Hepatocyte (in vitro differentiated cells): ENCODE results near the gene HSD17B14. TPM values are rescaled to one million over a fixed set of nuclear protein-coding genes. Genes with fewer than 3 reads are reported as not detected.
"Not testable (repeated sequence)": the region's sequence is repeated elsewhere in the genome, so short reads cannot be mapped to it uniquely, and the experiment has no call there.

Source experiments
- DNase-seq: peaks from one replicate; pipeline ENCODE4 v3.0.0-alpha.2; 2016; ENCODE audit warnings: low spot score
- H2AFZ ChIP-seq: fragments of 200-600 bp; sonication (generic); 2 replicates; pipeline ENCODE4 v1.6.0; 2016; ENCODE audit warnings: antibody characterized with exemption, mild to moderate bottlenecking
- H3K27ac ChIP-seq: fragments of 200-600 bp; sonication (generic); 2 replicates; pipeline ENCODE4 v1.5.1; 2016; ENCODE audit warnings: mild to moderate bottlenecking
- H3K27me3 ChIP-seq: fragments of 200-600 bp; sonication (generic); 2 replicates; pipeline ENCODE4 v1.6.1; 2016
- H3K36me3 ChIP-seq: fragments of 200-600 bp; sonication (generic); replicated peaks from 2 replicates; pipeline ENCODE4 v1.5.1; 2016; ENCODE audit warnings: low read depth; ENCODE audit not compliant: insufficient read depth
- H3K4me1 ChIP-seq: fragments of 200-600 bp; sonication (generic); 2 replicates; pipeline ENCODE4 v1.5.1; 2016; ENCODE audit warnings: mild to moderate bottlenecking, moderate library complexity; ENCODE audit not compliant: insufficient read depth
- H3K4me2 ChIP-seq: fragments of 200-600 bp; sonication (generic); 2 replicates; pipeline ENCODE4 v1.6.0; 2016
- H3K4me3 ChIP-seq: fragments of 200-600 bp; sonication (generic); 2 replicates; pipeline ENCODE4 v1.5.1; 2016; ENCODE audit warnings: mild to moderate bottlenecking
- H3K79me2 ChIP-seq: fragments of 200-600 bp; sonication (generic); 2 replicates; pipeline ENCODE4 v1.6.0; 2017; ENCODE audit warnings: mild to moderate bottlenecking
- H3K9me2 ChIP-seq: fragments of 200-600 bp; sonication (generic); replicated peaks from 2 replicates; pipeline ENCODE4 v1.6.0; 2017; ENCODE audit warnings: mild to moderate bottlenecking; ENCODE audit not compliant: insufficient read depth
- H3K9me3 ChIP-seq: fragments of 200-600 bp; sonication (generic); 2 replicates; pipeline ENCODE4 v1.5.1; 2016; ENCODE audit warnings: low read depth, mild to moderate bottlenecking
- H4K20me1 ChIP-seq: fragments of 200-600 bp; sonication (generic); 2 replicates; pipeline ENCODE4 v1.6.0; 2016; ENCODE audit warnings: mild to moderate bottlenecking; ENCODE audit not compliant: insufficient read depth, poor library complexity, severe bottlenecking
- EZH2 ChIP-seq: fragments of 200-600 bp; sonication (generic); IDR thresholded peaks from 2 replicates; pipeline ENCODE4 v1.6.1; 2016; ENCODE audit warnings: antibody characterized with exemption, mild to moderate bottlenecking, borderline replicate concordance
- EZH2phosphoT487 ChIP-seq: fragments of 200-600 bp; sonication (generic); IDR thresholded peaks from one replicate; pipeline ENCODE4 v1.6.1; 2018; ENCODE audit warnings: antibody characterized with exemption, mild to moderate bottlenecking, low read depth, moderate library complexity; ENCODE audit not compliant: unreplicated experiment, severe bottlenecking
- WGBS: methylation state at CpG from one replicate; pipeline ENCODE4 v1.1.6; 2016; ENCODE audit warnings: low lambda C conversion rate; ENCODE audit errors: missing lambda C conversion rate; 5-methylcytosine and 5-hydroxymethylcytosine counted together
- polyA plus RNA-seq: library from polyadenylated mRNA; unstranded; fragments of >200 nt; fragmentation: Nextera tagmentation; extraction: Ambion mirVana; gene quantifications from 2 replicates; pipeline ENCODE4 v1.2.1, GENCODE V29; 2016
- total RNA-seq: library from RNA; depleted of rRNA; stranded (reverse); fragments of >200 nt; gene quantifications from 2 replicates; pipeline ENCODE4 v1.2.3, GENCODE V29; 2014
- TF ChIP-seq, protein P1 (sequence below): fragments of 200-600 bp; sonication (generic); IDR thresholded peaks from 2 replicates; pipeline ENCODE4 v1.5.1; 2016; ENCODE audit warnings: antibody characterized with exemption, mild to moderate bottlenecking; ENCODE audit not compliant: poor library complexity

The HSD17B14 gene
- total and polyA plus RNA-seq, 2 experiments from 2014 or later = 64.1 to 91.9 TPM

- Histone ChIP-seq H3K9me3 (no peaks in the 10 kb centered on the region), H3K4me3 (no peak overlapping the region), H3K4me2 (no peak overlapping the region), H3K27ac (no peak overlapping the region), H3K9me2 (no peaks in the 10 kb centered on the region), H3K79me2 (no peaks in the 10 kb centered on the region), H3K27me3 (no peaks in the 10 kb centered on the region), H4K20me1 (no peaks in the 10 kb centered on the region), H3K36me3 (no peaks in the 10 kb centered on the region), H3K4me1 (no peaks in the 10 kb centered on the region), H2AFZ (no peak overlapping the region)
- no peak for TF ChIP-seq EZH2phosphoT487
- TF ChIP-seq EZH2 = no peak
- TF ChIP-seq, protein P1, sequence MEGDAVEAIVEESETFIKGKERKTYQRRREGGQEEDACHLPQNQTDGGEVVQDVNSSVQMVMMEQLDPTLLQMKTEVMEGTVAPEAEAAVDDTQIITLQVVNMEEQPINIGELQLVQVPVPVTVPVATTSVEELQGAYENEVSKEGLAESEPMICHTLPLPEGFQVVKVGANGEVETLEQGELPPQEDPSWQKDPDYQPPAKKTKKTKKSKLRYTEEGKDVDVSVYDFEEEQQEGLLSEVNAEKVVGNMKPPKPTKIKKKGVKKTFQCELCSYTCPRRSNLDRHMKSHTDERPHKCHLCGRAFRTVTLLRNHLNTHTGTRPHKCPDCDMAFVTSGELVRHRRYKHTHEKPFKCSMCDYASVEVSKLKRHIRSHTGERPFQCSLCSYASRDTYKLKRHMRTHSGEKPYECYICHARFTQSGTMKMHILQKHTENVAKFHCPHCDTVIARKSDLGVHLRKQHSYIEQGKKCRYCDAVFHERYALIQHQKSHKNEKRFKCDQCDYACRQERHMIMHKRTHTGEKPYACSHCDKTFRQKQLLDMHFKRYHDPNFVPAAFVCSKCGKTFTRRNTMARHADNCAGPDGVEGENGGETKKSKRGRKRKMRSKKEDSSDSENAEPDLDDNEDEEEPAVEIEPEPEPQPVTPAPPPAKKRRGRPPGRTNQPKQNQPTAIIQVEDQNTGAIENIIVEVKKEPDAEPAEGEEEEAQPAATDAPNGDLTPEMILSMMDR = no peak
- WGBS = 85% methylated on average over 6 of the region's 6 CpGs
- no peak for DNase-seq
These were observed 20.6 kb upstream of the HSD17B14 start for GRCh38 chr19:48856921-48857320.

GRCh38 chr19:48854103-48854502 is 17.8 kb upstream of the HSD17B14 start:
- H3K9me3 ChIP-seq = no peaks in the 10 kb centered on the region
- no peaks in the 10 kb centered on the region for H3K36me3 ChIP-seq
- H3K4me3 ChIP-seq = no peak overlapping the region
- DNase-seq = no peak
- TF ChIP-seq, protein P1 = no peak
- TF ChIP-seq EZH2phosphoT487 (no peak), EZH2 (no peak)
- no peaks in the 10 kb centered on the region for H3K4me1 ChIP-seq
- no peak overlapping the region for H2AFZ ChIP-seq
- H3K79me2 ChIP-seq = no peaks in the 10 kb centered on the region
- no peak overlapping the region for H3K27ac ChIP-seq
- 90% methylated on average over 7 of the region's 7 CpGs for WGBS
- no peak overlapping the region for H3K4me2 ChIP-seq
- no peaks in the 10 kb centered on the region for H3K27me3 ChIP-seq
- H3K9me2 ChIP-seq = no peaks in the 10 kb centered on the region
- H4K20me1 ChIP-seq = no peaks in the 10 kb centered on the region

DNA sequence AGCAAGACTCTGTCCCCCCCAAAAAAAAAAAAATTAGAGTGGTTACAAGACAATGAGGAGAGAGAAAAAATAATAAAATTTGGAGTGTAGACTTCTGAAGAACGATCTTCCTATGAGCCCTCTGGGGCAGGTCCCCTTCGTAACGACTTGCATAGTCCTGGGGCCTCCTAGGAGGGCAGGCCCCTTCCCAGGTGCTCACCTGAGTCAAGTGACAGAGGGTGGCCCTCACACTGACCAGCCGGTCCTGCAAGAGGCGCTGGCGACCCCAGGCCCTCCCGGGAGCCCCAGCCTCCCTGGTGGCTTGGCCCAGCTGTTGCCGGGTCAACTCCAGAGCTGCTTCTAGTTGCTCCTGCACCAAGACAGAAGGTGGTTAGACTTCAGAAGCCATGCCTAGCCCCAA is 17.2 kb upstream of the HSD17B14 start:
- WGBS = 95% methylated on average over 8 of the region's 8 CpGs

DNA sequence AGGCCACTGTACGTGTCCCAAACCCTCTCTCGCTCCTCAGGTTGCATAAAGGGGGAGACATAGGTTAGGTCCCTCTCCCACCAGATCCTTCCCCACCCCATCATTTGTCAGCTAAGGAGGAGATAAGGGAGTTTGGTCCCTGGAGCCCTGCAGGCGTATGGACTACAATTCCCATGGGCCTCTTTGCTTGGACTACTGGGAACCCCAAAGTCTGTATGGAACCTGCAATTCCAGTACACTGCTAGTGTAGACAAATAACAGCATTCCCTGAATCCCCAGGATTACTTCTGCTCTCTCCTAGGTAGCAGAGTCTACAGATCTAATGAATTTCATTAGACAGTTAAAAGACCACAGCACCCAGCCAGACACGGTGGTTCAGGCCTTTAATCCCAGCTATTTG is 16.0 kb upstream of the HSD17B14 start:
- H3K9me3 ChIP-seq = no peaks in the 10 kb centered on the region
- no peaks in the 10 kb centered on the region for H3K36me3 ChIP-seq
- no peak for DNase-seq
- no peak overlapping the region for H2AFZ ChIP-seq
- TF ChIP-seq EZH2phosphoT487 (no peak), EZH2 (no peak)
- TF ChIP-seq, protein P1 = no peak
- no peaks in the 10 kb centered on the region for H4K20me1 ChIP-seq
- H3K4me2 ChIP-seq = no peak overlapping the region
- H3K4me3 ChIP-seq = no peak overlapping the region
- no peaks in the 10 kb centered on the region for H3K27me3 ChIP-seq
- no peaks in the 10 kb centered on the region for H3K4me1 ChIP-seq
- no peaks in the 10 kb centered on the region for H3K9me2 ChIP-seq
- H3K79me2 ChIP-seq = no peaks in the 10 kb centered on the region
- WGBS = 84% methylated on average over 4 of the region's 4 CpGs
- no peak overlapping the region for H3K27ac ChIP-seq

More for the DNA sequence above, 17.2 kb upstream of the HSD17B14 start:
- Histone ChIP-seq H3K27ac (no peak overlapping the region), H3K9me3 (no peaks in the 10 kb centered on the region), H4K20me1 (no peaks in the 10 kb centered on the region), H3K79me2 (no peaks in the 10 kb centered on the region), H3K9me2 (no peaks in the 10 kb centered on the region), H2AFZ (no peak overlapping the region), H3K27me3 (no peaks in the 10 kb centered on the region), H3K4me3 (no peak overlapping the region), H3K36me3 (no peaks in the 10 kb centered on the region), H3K4me1 (no peaks in the 10 kb centered on the region), H3K4me2 (no peak overlapping the region)
- no peak for TF ChIP-seq EZH2phosphoT487
- TF ChIP-seq EZH2 = no peak
- no peak for DNase-seq

DNA sequence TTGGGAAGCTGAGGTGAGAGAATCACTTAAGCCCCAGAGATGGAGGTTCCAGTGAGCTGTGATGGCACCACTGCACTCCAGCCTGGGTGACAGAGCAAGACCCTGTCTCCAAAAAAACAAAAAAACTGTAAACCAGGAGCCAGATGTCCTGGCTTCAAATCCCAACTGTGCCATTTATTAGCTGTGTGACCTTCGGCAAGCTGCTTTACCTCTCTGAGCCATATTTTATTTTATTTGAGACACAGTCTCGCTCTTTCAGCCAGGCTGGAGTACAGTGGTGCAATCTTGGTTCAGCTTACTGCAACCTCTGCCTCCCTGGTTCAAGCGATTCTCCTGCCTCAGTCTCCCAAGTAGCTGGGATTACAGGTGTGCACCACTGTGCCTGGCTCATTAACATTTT is 10.4 kb upstream of the HSD17B14 start:
- not testable (repeated sequence) for H3K27ac ChIP-seq, H3K4me2 ChIP-seq, DNase-seq, H4K20me1 ChIP-seq, H3K9me3 ChIP-seq, H3K36me3 ChIP-seq, H3K4me1 ChIP-seq, H2AFZ ChIP-seq, H3K4me3 ChIP-seq, H3K27me3 ChIP-seq, H3K9me2 ChIP-seq, H3K79me2 ChIP-seq
- 94% methylated on average over 3 of the region's 3 CpGs for WGBS
